ENCODE data around the gene HSD17B2.

- TF ChIP-seq EP300 (IDR thresholded peaks at IDR 0.05) = no peak
- TF ChIP-seq CTCF (IDR thresholded peaks at IDR 0.05) = no peak
- no peak for TF ChIP-seq POLR2A (IDR thresholded peaks at IDR 0.05; ENCODE audit: low read depth)
These were observed 32.8 kb downstream of the HSD17B2 start for GRCh38 chr16:82067804-82068325.

Data from esophagus muscularis mucosa (tissue), 4 donors.